Measurements from ENCODE around the gene DNAH14.
"Not testable (repeated sequence)": the region's sequence is repeated elsewhere in the genome, so short reads cannot be mapped to it uniquely, and the experiment has no call there.

Gene DNAH14

GRCh38 chr1:224996266-224996665, 66.8 kb downstream of the DNAH14 start:
- DNase-seq (ENCODE audit: low read depth): no peak

DNA sequence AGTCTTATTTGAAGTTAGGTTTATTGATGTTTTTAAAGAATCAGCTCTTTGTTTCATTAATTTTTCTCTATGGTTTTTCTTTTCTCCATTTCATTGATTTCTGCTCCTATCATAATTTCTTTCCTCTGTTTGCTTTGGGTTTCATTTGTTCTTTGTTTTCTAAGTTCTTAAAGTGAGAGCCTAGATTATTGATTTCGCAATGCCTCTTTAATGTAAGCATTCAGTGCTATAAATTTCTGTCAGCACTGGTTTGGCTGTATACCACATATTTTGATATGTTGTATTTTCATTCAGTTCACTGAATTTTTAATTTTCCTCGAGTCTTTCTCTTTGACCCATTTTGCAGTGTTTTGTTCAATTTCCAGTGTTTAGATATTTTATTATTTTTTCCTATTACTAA, 68.7 kb downstream of the DNAH14 start:
- DNase-seq (ENCODE audit: low read depth): no peak

- no peak for DNase-seq (ENCODE audit: low read depth)
These were observed 74.9 kb downstream of the DNAH14 start for GRCh38 chr1:225004396-225004795.

DNA sequence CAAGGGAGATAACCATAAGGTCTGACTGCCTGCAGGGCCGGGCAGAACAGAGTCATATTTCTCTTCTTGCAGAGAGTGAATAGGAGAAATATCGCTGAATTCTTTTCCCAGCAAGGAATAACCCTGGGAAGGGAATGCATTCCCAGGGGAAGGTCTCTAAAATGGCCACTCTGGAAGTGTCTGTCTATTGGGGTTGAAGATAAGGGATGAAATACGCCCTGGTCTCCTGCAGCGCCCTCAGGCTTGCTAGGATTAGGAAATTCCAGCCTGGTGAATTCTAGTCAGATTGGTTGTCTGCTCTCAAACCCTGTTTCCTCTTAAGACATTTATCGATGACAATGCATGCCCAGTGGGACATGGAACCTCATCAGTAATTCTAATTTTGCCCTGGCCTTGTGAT, 76.9 kb downstream of the DNAH14 start:
- not testable (repeated sequence) for DNase-seq (ENCODE audit: low read depth)

GRCh38 chr1:225008050-225008449, 78.6 kb downstream of the DNAH14 start:
- not testable (repeated sequence) for DNase-seq (ENCODE audit: low read depth)

DNA sequence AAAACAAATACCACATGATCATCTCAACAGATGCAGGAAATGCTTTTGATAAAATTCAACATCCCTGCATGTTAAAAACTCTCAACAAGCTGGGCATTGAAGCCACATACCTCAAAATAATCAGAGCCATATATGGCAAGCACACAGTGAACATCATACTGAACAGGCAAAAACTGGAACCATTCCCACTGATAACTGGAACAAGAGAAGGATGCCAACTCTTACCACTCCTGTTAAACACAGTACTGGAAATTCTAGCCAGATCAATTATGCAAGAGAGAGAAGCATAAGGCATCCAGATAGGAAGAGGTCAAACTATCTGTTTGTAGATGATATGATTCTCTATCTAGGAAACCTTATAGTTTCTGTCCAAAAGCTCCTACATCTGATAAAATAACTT, 91.6 kb downstream of the DNAH14 start:
- DNase-seq (ENCODE audit: low read depth): no peak

GRCh38 chr1:225026701-225027100, 97.2 kb downstream of the DNAH14 start:
- no peak for DNase-seq (ENCODE audit: low read depth)

- DNase-seq (ENCODE audit: low read depth): not testable (repeated sequence)
These were observed 107.0 kb downstream of the DNAH14 start for GRCh38 chr1:225036441-225036840.

DNA sequence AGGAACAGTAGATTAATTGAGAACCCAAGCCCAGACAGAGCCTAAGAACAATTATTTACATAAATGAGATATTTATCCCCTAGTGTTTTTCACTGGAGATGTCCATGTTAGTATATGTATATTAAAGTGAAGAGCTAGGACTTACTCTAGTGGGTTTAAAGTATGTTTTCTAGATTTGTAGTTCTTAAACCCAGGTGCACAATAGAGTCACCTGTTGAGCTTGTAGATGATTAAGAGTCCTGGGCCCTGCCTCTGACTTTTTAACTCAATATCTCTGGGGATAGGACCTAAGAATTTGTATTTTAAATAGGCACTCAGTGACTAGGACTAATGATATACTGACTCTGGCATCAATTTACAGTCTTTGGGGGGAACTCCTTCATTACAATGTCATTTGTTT, 112.8 kb downstream of the DNAH14 start:
- no peak for DNase-seq (ENCODE audit: low read depth)

DNA sequence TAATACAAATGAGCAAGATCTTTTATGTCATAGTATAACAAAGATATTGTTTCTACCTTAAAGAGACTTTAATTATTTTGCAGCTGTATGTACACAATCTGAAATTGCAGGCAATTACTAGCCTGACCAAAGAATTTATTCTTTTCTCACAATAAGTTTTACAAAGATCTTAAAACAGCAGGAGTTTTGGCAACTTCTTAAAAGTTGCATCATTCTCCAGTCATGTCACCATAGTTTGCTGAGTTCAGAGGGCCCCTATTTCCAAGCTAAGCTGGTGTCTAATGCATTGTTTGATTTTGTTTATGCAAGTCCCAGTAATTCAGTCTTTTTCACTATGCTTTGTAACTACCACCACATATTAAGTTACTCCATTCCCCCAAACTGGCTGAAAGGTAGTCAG, 114.8 kb downstream of the DNAH14 start:
- peak; percentile 24 for DNase-seq (ENCODE audit: low read depth)

DNA sequence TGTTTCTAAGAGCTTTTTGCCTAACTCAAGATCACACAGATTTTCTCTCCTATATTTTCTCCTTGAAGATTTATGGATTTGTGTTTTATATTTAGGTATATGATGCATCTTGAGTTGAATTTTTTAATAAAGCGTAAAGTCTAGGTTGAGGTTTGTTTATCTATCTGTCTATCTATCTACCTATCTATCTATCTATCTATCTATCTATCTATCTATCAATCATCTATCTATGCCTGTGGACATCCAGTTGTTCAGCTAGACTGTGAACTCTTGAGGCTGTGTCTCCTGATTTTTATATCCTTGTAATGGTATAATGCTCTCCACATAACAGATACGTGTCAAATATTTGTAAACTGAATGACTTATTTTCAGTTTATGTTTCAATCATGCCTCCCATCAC, 120.1 kb downstream of the DNAH14 start:
- no peak for DNase-seq (ENCODE audit: low read depth)

DNA sequence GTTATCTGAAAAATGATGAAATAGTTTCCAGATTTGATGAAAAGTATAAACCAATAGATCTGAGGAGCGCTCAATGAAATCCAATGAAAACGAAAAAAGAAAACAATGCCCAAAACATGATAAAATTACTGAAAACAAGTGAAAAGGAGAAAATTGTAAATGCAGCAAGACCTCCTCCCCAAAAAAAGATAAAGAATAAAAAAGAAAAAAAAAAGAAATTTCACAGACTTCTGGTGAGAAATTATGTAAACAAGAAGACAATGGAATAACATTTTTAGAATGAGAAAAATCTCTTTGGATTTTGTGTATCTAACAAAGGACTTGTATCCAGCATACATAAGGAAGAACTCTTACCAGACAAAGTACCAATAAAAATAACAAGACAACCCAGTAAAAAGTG, 134.2 kb downstream of the DNAH14 start:
- no peak for DNase-seq (ENCODE audit: low read depth)

DNA sequence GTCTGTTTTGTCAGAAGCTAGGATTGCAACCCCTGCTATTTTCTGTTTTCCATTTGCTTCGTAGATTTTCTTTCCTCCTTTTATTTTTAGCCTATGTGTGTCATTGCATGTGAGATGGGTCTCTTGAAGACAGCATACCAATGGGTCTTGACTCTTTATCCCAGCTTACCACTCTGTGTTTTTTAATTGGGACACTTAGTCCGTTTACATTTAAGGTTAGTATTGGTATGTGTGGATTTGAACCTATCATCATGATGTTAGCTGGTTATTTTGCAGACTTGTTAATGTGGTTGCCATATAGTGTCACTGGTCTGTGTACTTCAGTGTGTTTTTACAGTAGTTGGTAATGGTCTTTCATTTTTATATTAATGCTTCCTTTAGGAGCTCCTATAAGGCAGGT, 141.5 kb downstream of the DNAH14 start:
- no peak for DNase-seq (ENCODE audit: low read depth)

GRCh38 chr1:225097175-225097574, 167.7 kb downstream of the DNAH14 start:
- no peak for DNase-seq (ENCODE audit: low read depth)

DNA sequence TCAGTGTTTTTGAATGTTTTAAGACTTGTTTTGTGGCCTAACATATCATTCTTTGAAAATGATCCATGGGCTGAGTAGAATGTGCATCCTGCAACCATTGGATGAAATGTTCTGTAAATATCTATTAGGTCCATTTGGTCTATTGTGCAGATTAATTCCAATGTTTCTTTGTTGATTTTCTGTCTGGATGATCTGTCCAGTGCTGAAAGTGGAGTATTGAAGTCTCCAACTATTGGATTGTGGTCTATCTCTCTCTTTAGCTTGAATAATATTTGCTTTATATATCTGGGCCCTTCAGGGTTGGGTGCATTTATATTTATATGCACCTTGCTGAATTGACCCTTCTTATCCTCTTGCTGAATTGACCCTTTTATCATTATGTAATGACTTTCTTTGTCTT, 181.5 kb downstream of the DNAH14 start:
- no peak for DNase-seq (ENCODE audit: low read depth)

DNA sequence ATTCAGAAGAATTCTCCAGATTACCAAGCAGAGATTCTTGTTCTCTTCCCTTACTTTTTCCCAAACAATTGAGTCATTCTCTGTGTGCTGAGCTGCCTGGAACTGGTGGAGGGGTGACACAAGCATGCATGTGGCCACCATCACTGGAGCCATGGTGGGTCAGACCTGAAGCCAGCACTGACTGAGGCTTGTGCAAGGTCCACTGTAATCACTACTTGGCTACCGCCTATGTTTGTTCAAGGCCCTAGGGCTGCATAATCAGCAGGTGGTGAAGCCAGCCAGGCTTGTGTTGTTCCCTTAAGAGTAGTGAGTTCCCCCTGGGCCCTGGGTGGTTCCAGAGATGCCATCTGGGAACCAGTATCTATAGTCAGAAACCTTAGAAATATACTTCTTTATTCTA, 183.8 kb downstream of the DNAH14 start:
- no peak for DNase-seq (ENCODE audit: low read depth)

DNA sequence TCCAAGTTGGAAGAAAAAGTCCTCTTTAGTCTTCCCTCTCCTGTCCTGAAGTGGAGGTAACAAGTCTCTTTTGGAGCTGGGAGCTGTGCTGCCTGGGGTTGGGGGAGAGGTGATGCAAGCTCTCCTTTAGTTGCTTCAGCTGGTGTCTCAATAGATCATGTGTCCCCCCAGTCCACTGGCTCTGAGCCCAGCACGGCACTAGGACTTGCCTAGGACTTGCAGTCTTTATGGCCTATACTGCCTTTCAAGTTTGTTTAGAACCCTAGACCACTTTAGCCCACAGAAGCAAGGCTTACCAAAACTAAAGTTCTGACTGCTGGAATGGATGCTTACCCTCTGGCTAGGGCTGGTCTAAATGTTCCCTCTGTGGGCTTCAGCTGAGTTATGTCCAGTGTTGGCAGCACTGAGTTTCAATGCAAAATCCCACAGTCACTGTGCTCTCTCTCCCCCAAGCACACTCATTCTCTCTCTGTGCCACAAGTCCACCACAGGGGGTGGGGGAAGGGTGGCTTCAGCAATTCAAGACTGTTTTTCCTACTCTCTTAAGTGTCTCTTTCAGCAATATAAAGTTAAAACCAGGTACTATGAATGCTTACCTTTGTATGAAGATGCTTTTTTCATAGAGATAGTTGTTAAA, 185.0 kb downstream of the DNAH14 start:
- DNase-seq (ENCODE audit: low read depth): peak; percentile 20

- DNase-seq (ENCODE audit: low read depth): no peak
These were observed 189.8 kb downstream of the DNAH14 start for GRCh38 chr1:225119307-225119706.

DNA sequence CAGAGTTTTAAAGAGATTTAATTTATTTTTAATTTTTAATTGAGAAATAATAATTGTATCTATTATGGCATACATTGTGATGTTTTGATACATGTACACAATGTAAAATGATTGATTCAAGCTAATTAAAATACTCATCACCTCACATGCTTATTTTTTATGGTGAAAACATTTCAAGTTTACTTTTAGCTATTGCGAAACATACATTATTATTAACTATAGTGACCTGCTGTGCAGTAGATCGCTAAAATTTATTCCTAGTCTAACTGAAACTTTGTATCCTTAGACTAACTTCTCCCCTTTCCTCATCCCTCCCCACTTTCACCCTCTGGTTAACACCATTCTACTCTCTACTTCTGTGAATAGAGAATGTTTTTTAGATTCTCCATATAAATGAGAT, 191.6 kb downstream of the DNAH14 start:
- no peak for DNase-seq (ENCODE audit: low read depth)

- no peak for DNase-seq (ENCODE audit: low read depth)
These were observed 202.4 kb downstream of the DNAH14 start for GRCh38 chr1:225131869-225132268.

- DNase-seq (ENCODE audit: low read depth): no peak
These were observed 208.5 kb downstream of the DNAH14 start for GRCh38 chr1:225137976-225138375.

- DNase-seq (ENCODE audit: low read depth): no peak
These were observed 213.5 kb downstream of the DNAH14 start for GRCh38 chr1:225143001-225143400.

GRCh38 chr1:225146478-225146877, 217.0 kb downstream of the DNAH14 start:
- no peak for DNase-seq (ENCODE audit: low read depth)

GRCh38 chr1:225147791-225148190, 218.3 kb downstream of the DNAH14 start:
- not testable (repeated sequence) for DNase-seq (ENCODE audit: low read depth)

DNA sequence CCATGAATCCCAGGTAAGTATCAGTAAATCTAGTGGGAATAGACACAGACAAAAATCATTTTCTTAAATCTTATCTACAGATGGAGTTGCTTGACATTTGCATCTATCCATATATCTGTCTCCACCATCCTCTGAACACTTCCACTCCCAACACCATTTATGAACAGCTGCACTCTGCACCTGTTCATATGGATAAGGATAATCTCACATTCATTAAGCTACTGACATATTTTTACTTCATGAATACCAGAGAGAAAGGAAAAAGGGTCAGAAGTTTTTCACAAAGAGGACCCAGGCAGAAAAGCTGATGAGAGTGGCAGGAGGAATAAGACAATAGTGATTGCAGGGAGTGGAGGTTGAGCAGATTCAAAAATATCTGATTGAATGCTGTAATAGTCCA, 222.6 kb downstream of the DNAH14 start:
- DNase-seq (ENCODE audit: low read depth): no peak
